Ascending aorta (tissue), 2 donors: ENCODE data around the gene HIP1. TPM values are rescaled to one million over a fixed set of nuclear protein-coding genes. Genes with fewer than 3 reads are reported as not detected.
"Not testable (repeated sequence)": the region's sequence is repeated elsewhere in the genome, so short reads cannot be mapped to it uniquely, and the experiment has no call there.

Experiments
- DNase-seq, 2 donors: peaks; one replicate each; pipeline ENCODE4 v3.0.0-alpha.2; 2019; ENCODE audit warnings: low spot score in 2 of 2
- H3K27ac ChIP-seq, 2 donors: fragments of 200-600 bp; sonication (generic); one replicate each; pipeline ENCODE4 v1.5.1; 2016 to 2017; ENCODE audit warnings: mild to moderate bottlenecking in 1 of 2
- H3K27me3 ChIP-seq: fragments of 200-600 bp; sonication (generic); one replicate; pipeline ENCODE4 v1.5.1; 2017
- H3K36me3 ChIP-seq, 2 donors: fragments of 200-600 bp; sonication (generic); one replicate each; pipeline ENCODE4 v1.5.1; 2016
- H3K4me1 ChIP-seq, 2 donors: fragments of 200-600 bp; sonication (generic); one replicate each; pipeline ENCODE4 v1.5.1; 2016 to 2017; ENCODE audit warnings: mild to moderate bottlenecking in 1 of 2
- H3K4me3 ChIP-seq, 2 donors: fragments of 200-600 bp; sonication (generic); one replicate each; pipeline ENCODE4 v1.5.1; 2016 to 2017; ENCODE audit warnings: mild to moderate bottlenecking in 1 of 2
- H3K9me3 ChIP-seq, 2 donors: fragments of 200-600 bp; sonication (generic); one replicate each; pipeline ENCODE4 v1.5.1; 2016
- intact Hi-C: fragments of 100-400 bp; cut with DNase I; formaldehyde crosslinking; loops from one replicate; pipeline ENCODE4 v1.15.1; 2023
- total RNA-seq: library from RNA; depleted of rRNA; stranded (reverse); fragments of >200 nt; gene quantifications from one replicate; pipeline ENCODE4 v1.1.0, GENCODE V29; 2016
- TF ChIP-seq, protein P1 (sequence below), 3 experiments: fragments of 200-600 bp in 2 of 3; fragments of 450-650 bp in 1 of 3; sonication (generic) in 2 of 3; IDR thresholded peaks; one replicate each; pipeline ENCODE4 v1.5.1; 2016 to 2019; ENCODE audit warnings: antibody characterized with exemption in 3 of 3, mild to moderate bottlenecking in 1 of 3, moderate library complexity in 1 of 3

HIP1 gene
- total RNA-seq, 1 donor from 2014 or later: 47.5 TPM

- Histone ChIP-seq H3K36me3 (no peaks in the 10 kb centered on the region), H3K27ac (peak overlapping the region; percentile 81 to 89), H3K9me3 (no peaks in the 10 kb centered on the region), H3K4me3 (peak overlapping the region; percentile 75 to 86), H3K27me3 (no peaks in the 10 kb centered on the region), H3K4me1 (peaks cover 4 to 27% of the 10 kb centered on the region in 2 donors)
- intact Hi-C loops: loop anchor here (2.0 kb wide), 2 partner anchors 13 to 27 kb away; no protein-coding TSS in a partner anchor
- TF ChIP-seq, protein P1, sequence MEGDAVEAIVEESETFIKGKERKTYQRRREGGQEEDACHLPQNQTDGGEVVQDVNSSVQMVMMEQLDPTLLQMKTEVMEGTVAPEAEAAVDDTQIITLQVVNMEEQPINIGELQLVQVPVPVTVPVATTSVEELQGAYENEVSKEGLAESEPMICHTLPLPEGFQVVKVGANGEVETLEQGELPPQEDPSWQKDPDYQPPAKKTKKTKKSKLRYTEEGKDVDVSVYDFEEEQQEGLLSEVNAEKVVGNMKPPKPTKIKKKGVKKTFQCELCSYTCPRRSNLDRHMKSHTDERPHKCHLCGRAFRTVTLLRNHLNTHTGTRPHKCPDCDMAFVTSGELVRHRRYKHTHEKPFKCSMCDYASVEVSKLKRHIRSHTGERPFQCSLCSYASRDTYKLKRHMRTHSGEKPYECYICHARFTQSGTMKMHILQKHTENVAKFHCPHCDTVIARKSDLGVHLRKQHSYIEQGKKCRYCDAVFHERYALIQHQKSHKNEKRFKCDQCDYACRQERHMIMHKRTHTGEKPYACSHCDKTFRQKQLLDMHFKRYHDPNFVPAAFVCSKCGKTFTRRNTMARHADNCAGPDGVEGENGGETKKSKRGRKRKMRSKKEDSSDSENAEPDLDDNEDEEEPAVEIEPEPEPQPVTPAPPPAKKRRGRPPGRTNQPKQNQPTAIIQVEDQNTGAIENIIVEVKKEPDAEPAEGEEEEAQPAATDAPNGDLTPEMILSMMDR (IDR thresholded peaks at IDR 0.05): no peak
- DNase-seq: no peak
These were observed 100.7 kb downstream of the HIP1 start for GRCh38 chr7:75637854-75638593.

DNA sequence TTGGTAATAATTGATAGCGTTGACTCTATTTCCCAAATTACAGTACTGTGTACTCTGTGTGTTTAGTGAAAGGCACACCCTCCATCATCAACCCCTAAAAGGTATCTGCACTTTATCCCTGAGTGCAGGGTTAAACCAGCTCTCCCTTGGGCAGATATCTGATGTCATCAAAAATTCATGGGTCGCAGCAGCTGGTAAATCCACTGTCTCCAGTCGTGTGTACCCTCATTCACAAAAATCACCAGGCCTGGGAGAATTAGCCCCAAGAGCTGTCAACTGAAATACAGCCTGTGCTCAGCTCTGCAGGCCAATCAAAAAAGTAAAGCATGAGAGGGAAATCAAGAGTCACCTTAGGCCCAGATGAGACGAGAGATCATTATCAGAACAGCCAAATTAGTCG lies 103.7 kb downstream of the HIP1 start:
- TF ChIP-seq, protein P1 (IDR thresholded peaks at IDR 0.05): no peak
- intact Hi-C loops: no loop called here
- Histone ChIP-seq H3K9me3 (no peaks in the 10 kb centered on the region), H3K36me3 (no peaks in the 10 kb centered on the region), H3K27me3 (no peaks in the 10 kb centered on the region), H3K4me1 (peaks cover 4 to 25% of the 10 kb centered on the region in 2 donors), H3K4me3 (no peak overlapping the region), H3K27ac (no peak overlapping the region)
- no peak for DNase-seq

- H3K4me3 ChIP-seq, H3K9me3 ChIP-seq, H3K36me3 ChIP-seq, H3K27ac ChIP-seq, DNase-seq, H3K27me3 ChIP-seq, intact Hi-C loops: not testable (repeated sequence)
- peaks cover 0 to 11% of the 10 kb centered on the region in 2 donors for H3K4me1 ChIP-seq
These were observed 106.2 kb downstream of the HIP1 start for GRCh38 chr7:75632587-75632986.

- Histone ChIP-seq H3K36me3 (no peaks in the 10 kb centered on the region), H3K27ac (no peak overlapping the region), H3K4me3 (no peak overlapping the region), H3K4me1 (peaks cover 0 to 5% of the 10 kb centered on the region in 2 donors), H3K27me3 (no peaks in the 10 kb centered on the region), H3K9me3 (peaks cover 3 to 5% of the 10 kb centered on the region in 2 donors)
- intact Hi-C loops: no loop called here
- DNase-seq: no peak
- TF ChIP-seq, protein P1 (IDR thresholded peaks at IDR 0.05): no peak
These were observed 107.0 kb downstream of the HIP1 start for GRCh38 chr7:75631711-75632110.

- Histone ChIP-seq H3K27me3 (no peaks in the 10 kb centered on the region), H3K4me1 (no peaks in the 10 kb centered on the region), H3K9me3 (peaks cover 3 to 5% of the 10 kb centered on the region in 2 donors), H3K27ac (no peak overlapping the region), H3K36me3 (no peaks in the 10 kb centered on the region), H3K4me3 (no peak overlapping the region)
- TF ChIP-seq, protein P1 (IDR thresholded peaks at IDR 0.05): no peak
- intact Hi-C loops: no loop called here
- DNase-seq: no peak
These were observed 108.2 kb downstream of the HIP1 start for GRCh38 chr7:75630549-75630948.

DNA sequence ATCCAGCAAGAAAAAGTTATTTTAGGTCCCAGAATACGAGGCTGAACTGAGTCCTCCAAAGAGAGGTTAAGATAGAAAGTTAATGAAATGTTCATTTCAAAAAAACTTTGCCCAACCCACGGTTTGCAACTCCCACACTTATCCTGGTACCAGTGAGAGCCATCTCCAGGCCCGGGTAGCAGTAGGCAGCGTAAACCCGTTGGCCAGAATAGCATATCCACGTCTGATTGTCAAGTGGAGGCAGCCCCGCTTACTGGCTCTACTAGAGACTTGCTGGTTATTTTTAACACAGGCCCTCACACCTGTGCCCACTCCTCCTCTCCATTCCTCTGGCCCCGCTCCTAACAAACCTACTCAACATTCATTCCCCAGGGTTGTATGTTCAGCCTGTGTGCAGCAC lies 109.7 kb downstream of the HIP1 start:
- intact Hi-C loops: no loop called here
- TF ChIP-seq, protein P1 (IDR thresholded peaks at IDR 0.05): no peak
- no peaks in the 10 kb centered on the region for H3K36me3 ChIP-seq

More for the DNA sequence above, 109.7 kb downstream of the HIP1 start:
- no peak for DNase-seq
- Histone ChIP-seq H3K4me3 (no peak overlapping the region), H3K27ac (no peak overlapping the region), H3K27me3 (no peaks in the 10 kb centered on the region), H3K9me3 (peaks cover 3 to 5% of the 10 kb centered on the region in 2 donors), H3K4me1 (peaks cover 4% of the 10 kb centered on the region in 2 donors)
